Measurements from ENCODE around the gene NRXN3. TPM values are rescaled to one million over a fixed set of nuclear protein-coding genes. Genes with fewer than 3 reads are reported as not detected.

The NRXN3 gene
- total and polyA plus RNA-seq, 2 experiments from 2014 or later: 1.0 to 1.8 TPM

GRCh38 chr14:78325911-78326310, 155.7 kb downstream of the NRXN3 start (continued):
- TF ChIP-seq ZNF462 (CRISPR knock-in tag; IDR thresholded peaks at IDR 0.05): no peak

- H3K9me2 ChIP-seq (ENCODE audit: insufficient read depth): 0 out of 2 replicates have a peak, but pooled peaks cover 4% of the 10 kb centered on the region
- no peak overlapping the region for H3K27ac ChIP-seq (ENCODE audit: low read depth)
- no peaks in the 10 kb centered on the region for H4K20me1 ChIP-seq (replicated peaks; ENCODE audit: insufficient read depth)
- H2AFZ ChIP-seq: peak overlapping the region; percentile 34; the same call in 1 of the 2 replicates
- no peak overlapping the region for H3K4me3 Mint-ChIP-seq
- no peaks in the 10 kb centered on the region for H3K9me3 Mint-ChIP-seq
- H3K4me2 ChIP-seq: no peak overlapping the region
- ATAC-seq: peak; percentile 88
- H3K4me1 Mint-ChIP-seq: peaks cover 11% of the 10 kb centered on the region
- no peaks in the 10 kb centered on the region for H3K27me3 Mint-ChIP-seq (ENCODE audit: insufficient read depth, low read depth, poor library complexity)
- no peaks in the 10 kb centered on the region for H3K79me2 ChIP-seq (replicated peaks; ENCODE audit: insufficient read depth)
- no peaks in the 10 kb centered on the region for H3F3A ChIP-seq (replicated peaks; ENCODE audit: low read depth)
- no peak overlapping the region for H3K4me3 ChIP-seq
- no peaks in the 10 kb centered on the region for H3K27me3 ChIP-seq (ENCODE audit: insufficient read depth)
- H3K36me3 ChIP-seq (ENCODE audit: insufficient read depth): no peaks in the 10 kb centered on the region
- no peaks in the 10 kb centered on the region for H3K36me3 Mint-ChIP-seq (ENCODE audit: low read depth)
- peak; percentile 52 for DNase-seq (ENCODE audit: low spot score)
- peak overlapping the region; percentile 91; the same call in 1 of the 2 replicates for H3K27ac Mint-ChIP-seq
- peaks cover 10% of the 10 kb centered on the region for H3K4me1 ChIP-seq (ENCODE audit: insufficient read depth)
- no peak for TF ChIP-seq ZNF331 (CRISPR knock-in tag; IDR thresholded peaks at IDR 0.05; ENCODE audit: low read depth)
- TF ChIP-seq ZNF114 (CRISPR knock-in tag; IDR thresholded peaks at IDR 0.05): no peak
- no peak for TF ChIP-seq EZH2phosphoT487 (IDR thresholded peaks at IDR 0.05; ENCODE audit: unreplicated experiment)
- TF ChIP-seq, protein P1, sequence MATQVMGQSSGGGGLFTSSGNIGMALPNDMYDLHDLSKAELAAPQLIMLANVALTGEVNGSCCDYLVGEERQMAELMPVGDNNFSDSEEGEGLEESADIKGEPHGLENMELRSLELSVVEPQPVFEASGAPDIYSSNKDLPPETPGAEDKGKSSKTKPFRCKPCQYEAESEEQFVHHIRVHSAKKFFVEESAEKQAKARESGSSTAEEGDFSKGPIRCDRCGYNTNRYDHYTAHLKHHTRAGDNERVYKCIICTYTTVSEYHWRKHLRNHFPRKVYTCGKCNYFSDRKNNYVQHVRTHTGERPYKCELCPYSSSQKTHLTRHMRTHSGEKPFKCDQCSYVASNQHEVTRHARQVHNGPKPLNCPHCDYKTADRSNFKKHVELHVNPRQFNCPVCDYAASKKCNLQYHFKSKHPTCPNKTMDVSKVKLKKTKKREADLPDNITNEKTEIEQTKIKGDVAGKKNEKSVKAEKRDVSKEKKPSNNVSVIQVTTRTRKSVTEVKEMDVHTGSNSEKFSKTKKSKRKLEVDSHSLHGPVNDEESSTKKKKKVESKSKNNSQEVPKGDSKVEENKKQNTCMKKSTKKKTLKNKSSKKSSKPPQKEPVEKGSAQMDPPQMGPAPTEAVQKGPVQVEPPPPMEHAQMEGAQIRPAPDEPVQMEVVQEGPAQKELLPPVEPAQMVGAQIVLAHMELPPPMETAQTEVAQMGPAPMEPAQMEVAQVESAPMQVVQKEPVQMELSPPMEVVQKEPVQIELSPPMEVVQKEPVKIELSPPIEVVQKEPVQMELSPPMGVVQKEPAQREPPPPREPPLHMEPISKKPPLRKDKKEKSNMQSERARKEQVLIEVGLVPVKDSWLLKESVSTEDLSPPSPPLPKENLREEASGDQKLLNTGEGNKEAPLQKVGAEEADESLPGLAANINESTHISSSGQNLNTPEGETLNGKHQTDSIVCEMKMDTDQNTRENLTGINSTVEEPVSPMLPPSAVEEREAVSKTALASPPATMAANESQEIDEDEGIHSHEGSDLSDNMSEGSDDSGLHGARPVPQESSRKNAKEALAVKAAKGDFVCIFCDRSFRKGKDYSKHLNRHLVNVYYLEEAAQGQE (IDR thresholded peaks at IDR 0.05; ENCODE audit: unreplicated experiment): no peak
Measured at GRCh38 chr14:78327426-78328221, 157.5 kb downstream of the NRXN3 start.

Data from GM23338 (cell line).